K562 (cell line): ENCODE measurements around the gene GNAZ. TPM values are rescaled to one million over a fixed set of nuclear protein-coding genes. Genes with fewer than 3 reads are reported as not detected.

Experiments used
- ATAC-seq: fragments of 200-7000 bp; cut with Tn5 transposase; 3 replicates; pipeline ENCODE4 v1.9.1; 2020; ENCODE audit warnings: moderate library complexity
- BruUV-seq: library from RNA; stranded (reverse); fragments of 400-500 nt; replicated peaks from 2 replicates; lab custom pipeline; 2021; lab: Mats Ljungman, UMichigan
- CTCF ChIA-PET: fragments of 300-600 bp; formaldehyde crosslinking; extraction: SDS; loops from one replicate; lab custom pipeline; 2021; ENCODE audit warnings: low intra/inter-chr PET ratio; lab: Yijun Ruan, JAX
- POLR2A ChIA-PET: fragments of 300-600, 350-650 bp; sonication (Branson Sonifier 250); formaldehyde crosslinking; extraction: SDS; loops from one replicate; lab custom pipeline; 2021; ENCODE audit warnings: antibody characterized with exemption, inconsistent platforms; lab: Yijun Ruan, JAX
- DNase-seq, 4 experiments: peaks; one replicate each; pipeline versions ENCODE4 v3.0.0 to v3.0.0-alpha.2; 2011 to 2018; ENCODE audit warnings: low spot score in 3 of 4, mixed read lengths in 3 of 4; ENCODE audit errors: extremely low read depth in 1 of 4
- FAIRE-seq: peaks from 2 replicates; lab custom pipeline; 2011; peaks lifted over from hg19 to GRCh38; lab: Jason Lieb, UNC
- H2AFZ ChIP-seq: 2 replicates; pipeline ENCODE4 v1.6.0; 2011; ENCODE audit warnings: low read depth, low read length, control low read depth, inconsistent platforms
- H3K27ac ChIP-seq: fragments of 200-600 bp; 3 replicates; pipeline ENCODE4 v1.8.0; 2011; ENCODE audit warnings: low read depth, mild to moderate bottlenecking, control low read depth, inconsistent platforms, low read length, moderate library complexity, mixed read lengths; ENCODE audit errors: extremely low read depth
- H3K27me3 ChIP-seq, 2 experiments: fragments of 300-600 bp in 1 of 2; 2 replicates in 1 of 2; 3 replicates in 1 of 2; pipeline versions ENCODE4 v1.6.0 to v1.8.0; 2011; ENCODE audit warnings: inconsistent platforms in 2 of 2, low read length in 2 of 2, mild to moderate bottlenecking in 1 of 2, mixed read lengths in 1 of 2, moderate library complexity in 1 of 2; ENCODE audit not compliant: control insufficient read depth in 2 of 2, insufficient read depth in 2 of 2
- H3K36me3 ChIP-seq: fragments of 300-600 bp; 3 replicates; pipeline ENCODE4 v1.8.0; 2011; ENCODE audit warnings: mild to moderate bottlenecking, low read length, inconsistent platforms; ENCODE audit not compliant: control insufficient read depth, insufficient read depth
- H3K4me1 ChIP-seq, 2 experiments: fragments of 200-600 bp in 1 of 2; replicated peaks in 1 of 2; 2 replicates in 1 of 2; 3 replicates in 1 of 2; pipeline versions ENCODE4 v1.5.1 to v1.8.0; 2011; ENCODE audit warnings: inconsistent platforms in 2 of 2, low read length in 2 of 2, mild to moderate bottlenecking in 1 of 2, mixed read lengths in 1 of 2, moderate library complexity in 1 of 2; ENCODE audit not compliant: control insufficient read depth in 2 of 2, insufficient read depth in 2 of 2
- H3K4me2 ChIP-seq: 2 replicates; pipeline ENCODE4 v1.6.1; 2011; ENCODE audit warnings: low read length, control low read depth, inconsistent platforms, mixed read lengths; ENCODE audit not compliant: insufficient read depth
- H3K4me3 ChIP-seq: fragments of 200-600 bp; sonication (generic), shearing (Covaris generic); 2 replicates; pipeline ENCODE4 v1.5.1; 2016; ENCODE audit warnings: control low read depth, inconsistent platforms
- H3K79me2 ChIP-seq: fragments of 200-600 bp; 3 replicates; pipeline ENCODE4 v1.8.0; 2011; ENCODE audit warnings: low read length, inconsistent platforms; ENCODE audit not compliant: control insufficient read depth, insufficient read depth
- H3K9ac ChIP-seq, 2 experiments: 2 replicates each; pipeline versions ENCODE4 v1.6.0 to v1.6.1; 2011; ENCODE audit warnings: low read depth in 2 of 2, low read length in 2 of 2, control low read depth in 1 of 2, inconsistent platforms in 1 of 2, mild to moderate bottlenecking in 1 of 2, mixed read lengths in 1 of 2; ENCODE audit not compliant: insufficient read depth in 1 of 2
- H3K9me1 ChIP-seq: one replicate; pipeline ENCODE4 v1.6.0; 2011; ENCODE audit warnings: inconsistent platforms, mild to moderate bottlenecking, low read length, moderate library complexity; ENCODE audit not compliant: control insufficient read depth, insufficient read depth
- H3K9me3 ChIP-seq: replicated peaks from 2 replicates; pipeline ENCODE4 v1.5.1; 2011; ENCODE audit warnings: low read depth, low read length, inconsistent platforms; ENCODE audit not compliant: control insufficient read depth, insufficient read depth
- H4K20me1 ChIP-seq: replicated peaks from 2 replicates; pipeline ENCODE4 v1.6.1; 2011; ENCODE audit warnings: low read length, inconsistent platforms, mixed read lengths; ENCODE audit not compliant: control insufficient read depth, insufficient read depth
- HLTF ChIP-seq: fragments of 450-650 bp; IDR thresholded peaks from 2 replicates; pipeline ENCODE4 v1.6.1; 2016
- IRF2 ChIP-seq: sonication (generic); formaldehyde crosslinking; IDR thresholded peaks from 2 replicates; pipeline ENCODE4 v1.8.1; 2022; ENCODE audit warnings: mild to moderate bottlenecking, missing genetic modification reagents
- MYNN ChIP-seq, 2 experiments: sonication (generic); formaldehyde crosslinking in 1 of 2; IDR thresholded peaks; 2 replicates each; pipeline versions ENCODE4 v1.5.0 to v1.6.1; 2016 to 2020; ENCODE audit warnings: antibody characterized with exemption in 1 of 2, missing genetic modification reagents in 1 of 2
- POU5F1 ChIP-seq: fragments of 150-350 bp; IDR thresholded peaks from 2 replicates; pipeline ENCODE4 v1.6.1; 2014; ENCODE audit warnings: borderline replicate concordance, low read length, low read depth, mild to moderate bottlenecking; ENCODE audit not compliant: partially characterized antibody
- PRMT5 ChIP-seq: sonication (generic); formaldehyde crosslinking; IDR thresholded peaks from 2 replicates; pipeline ENCODE4 v1.5.0; 2020; ENCODE audit warnings: missing genetic modification reagents
- SP2 ChIP-seq: IDR thresholded peaks from 2 replicates; pipeline ENCODE4 v1.6.1; 2011; ENCODE audit warnings: mild to moderate bottlenecking, low read depth, low read length, moderate library complexity; ENCODE audit not compliant: poor library complexity, severe bottlenecking; ENCODE audit errors: extremely low read depth
- SREBF2 ChIP-seq: sonication (generic); formaldehyde crosslinking; IDR thresholded peaks from 2 replicates; pipeline ENCODE4 v1.4.0; 2020; ENCODE audit warnings: mild to moderate bottlenecking, missing genetic modification reagents
- STAT5A ChIP-seq: IDR thresholded peaks from 2 replicates; pipeline ENCODE4 v1.6.1; 2012; ENCODE audit warnings: low read length, inconsistent platforms, borderline replicate concordance
- TEAD4 ChIP-seq, 2 experiments: sonication (generic) in 1 of 2; formaldehyde crosslinking in 1 of 2; IDR thresholded peaks; 2 replicates each; pipeline versions ENCODE4 v1.6.1 to v1.8.0; 2012 to 2022; ENCODE audit warnings: borderline replicate concordance in 1 of 2, inconsistent platforms in 1 of 2, low read length in 1 of 2, mild to moderate bottlenecking in 1 of 2, missing genetic modification reagents in 1 of 2
- ZNF212 ChIP-seq: fragments of 450-650 bp; formaldehyde crosslinking; IDR thresholded peaks from 2 replicates; pipeline ENCODE4 v1.4.0; 2020; ENCODE audit warnings: mild to moderate bottlenecking
- WGBS: fragments of 100-300 bp; shearing (Covaris generic); methylation state at CpG from one replicate; pipeline ENCODE4 v1.1.6; 2016; ENCODE audit warnings: low coverage, mixed read lengths; ENCODE audit not compliant: insufficient coverage; ENCODE audit errors: missing lambda C conversion rate; 5-methylcytosine and 5-hydroxymethylcytosine counted together
- in situ Hi-C: fragments of 300-500 bp; cut with MboI; formaldehyde crosslinking; loops from 4 replicates; pipeline ENCODE4 v1.15.0; 2018; ENCODE audit warnings: inconsistent platforms, mixed read lengths
- intact Hi-C: fragments of 100-400 bp; cut with micrococcal nuclease; formaldehyde crosslinking; loops from 2 replicates; pipeline ENCODE4 v1.14.2; 2022
- polyA plus RNA-seq, 8 experiments: library from polyadenylated mRNA; depleted of rRNA in 4 of 8; stranded (reverse) in 5 of 8; unstranded in 3 of 8; fragments of >200 nt; fragmentation: Nextera tagmentation in 2 of 8; fragmentation: Illumina TruSeq in 1 of 8; extraction: Ambion mirVana in 2 of 8; extraction: Trizol in 1 of 8; gene quantifications; 2 replicates each; pipeline versions ENCODE4 v1.2.1 to v1.2.3, GENCODE V29; 2011 to 2014; ENCODE audit warnings: inconsistent platforms in 1 of 8, missing spikeins in 1 of 8
- total RNA-seq, 7 experiments: library from RNA; depleted of rRNA in 6 of 7; stranded (reverse); fragments of >200 nt in 6 of 7; fragmentation: Illumina TruSeq in 2 of 7; extraction: Trizol in 2 of 7; gene quantifications; 2 replicates each; pipeline versions ENCODE4 v1.2.1 to v1.2.3, GENCODE V29; 2011 to 2021; ENCODE audit warnings: low replicate concordance in 1 of 7
- TF ChIP-seq, protein P1 (sequence below), 2 experiments: fragments of 450-650 bp in 1 of 2; sonication (generic) in 1 of 2; formaldehyde crosslinking in 1 of 2; IDR thresholded peaks; 2 replicates each; pipeline versions ENCODE4 v1.7.1 to v1.9.0; 2016 to 2022; ENCODE audit warnings: inconsistent platforms in 1 of 2, mild to moderate bottlenecking in 1 of 2, missing genetic modification reagents in 1 of 2

The GNAZ gene
- total and polyA plus RNA-seq, 9 of the 15 experiments (the other 6 are each of a cell fraction or from before 2014, with no cell fraction given): 0.04 to 0.22 (median 0.13) TPM; not detected in 3

GRCh38 chr22:23075525-23076216 lies 5.4 kb downstream of the GNAZ start:
- no peak overlapping the region for H3K4me3 ChIP-seq
- peaks cover 44 to 97% of the 10 kb centered on the region in 2 experiments for H3K27me3 ChIP-seq
- no peak overlapping the region for H2AFZ ChIP-seq
- no peak overlapping the region for H3K4me2 ChIP-seq
- POLR2A ChIA-PET: interaction anchor here (0.5 to 9.8 kb wide), 12 partner anchors 10 to 209 kb away, joined by 3 to 136 read pairs (median 4); no protein-coding TSS in a partner anchor
- H3K36me3 ChIP-seq: no peaks in the 10 kb centered on the region
- H3K4me1 ChIP-seq: peaks cover 0 to 13% of the 10 kb centered on the region in 2 experiments; a peak in 3 of 5 replicates
- H3K9ac ChIP-seq: no peak overlapping the region
- no peaks in the 10 kb centered on the region for H3K79me2 ChIP-seq
- H4K20me1 ChIP-seq: peaks cover 79% of the 10 kb centered on the region
- no peak overlapping the region for H3K27ac ChIP-seq
- 2% methylated on average over 9 of the region's 9 CpGs for WGBS
- ATAC-seq (no peak), FAIRE-seq (no peak), DNase-seq (no peak)
- peaks cover 25% of the 10 kb centered on the region for H3K9me1 ChIP-seq
- in situ Hi-C loops (no loop called here), intact Hi-C loops (no loop called here)
- no peaks in the 10 kb centered on the region for H3K9me3 ChIP-seq
- BruUV-seq: no TSS peak
- CTCF ChIA-PET: interaction anchor here (0.5 to 0.6 kb wide), 2 partner anchors 29 to 53 kb away, joined by 3 read pairs; no protein-coding TSS in a partner anchor
- TF ChIP-seq SREBF2 (CRISPR knock-in tag): no peak
- TF ChIP-seq TEAD4 (IDR thresholded peaks at IDR 0.05; ENCODE audit: low read length): no peak
- no peak for TF ChIP-seq TEAD4 (CRISPR knock-in tag; IDR thresholded peaks at IDR 0.05; ENCODE audit: borderline replicate concordance)
- no peak for TF ChIP-seq STAT5A
- TF ChIP-seq SP2: peak; percentile 18
- TF ChIP-seq MYNN (IDR thresholded peaks at IDR 0.05): no peak
- peak; percentile 64 for TF ChIP-seq MYNN (CRISPR knock-in tag; IDR thresholded peaks at IDR 0.05)
- TF ChIP-seq, protein P1, sequence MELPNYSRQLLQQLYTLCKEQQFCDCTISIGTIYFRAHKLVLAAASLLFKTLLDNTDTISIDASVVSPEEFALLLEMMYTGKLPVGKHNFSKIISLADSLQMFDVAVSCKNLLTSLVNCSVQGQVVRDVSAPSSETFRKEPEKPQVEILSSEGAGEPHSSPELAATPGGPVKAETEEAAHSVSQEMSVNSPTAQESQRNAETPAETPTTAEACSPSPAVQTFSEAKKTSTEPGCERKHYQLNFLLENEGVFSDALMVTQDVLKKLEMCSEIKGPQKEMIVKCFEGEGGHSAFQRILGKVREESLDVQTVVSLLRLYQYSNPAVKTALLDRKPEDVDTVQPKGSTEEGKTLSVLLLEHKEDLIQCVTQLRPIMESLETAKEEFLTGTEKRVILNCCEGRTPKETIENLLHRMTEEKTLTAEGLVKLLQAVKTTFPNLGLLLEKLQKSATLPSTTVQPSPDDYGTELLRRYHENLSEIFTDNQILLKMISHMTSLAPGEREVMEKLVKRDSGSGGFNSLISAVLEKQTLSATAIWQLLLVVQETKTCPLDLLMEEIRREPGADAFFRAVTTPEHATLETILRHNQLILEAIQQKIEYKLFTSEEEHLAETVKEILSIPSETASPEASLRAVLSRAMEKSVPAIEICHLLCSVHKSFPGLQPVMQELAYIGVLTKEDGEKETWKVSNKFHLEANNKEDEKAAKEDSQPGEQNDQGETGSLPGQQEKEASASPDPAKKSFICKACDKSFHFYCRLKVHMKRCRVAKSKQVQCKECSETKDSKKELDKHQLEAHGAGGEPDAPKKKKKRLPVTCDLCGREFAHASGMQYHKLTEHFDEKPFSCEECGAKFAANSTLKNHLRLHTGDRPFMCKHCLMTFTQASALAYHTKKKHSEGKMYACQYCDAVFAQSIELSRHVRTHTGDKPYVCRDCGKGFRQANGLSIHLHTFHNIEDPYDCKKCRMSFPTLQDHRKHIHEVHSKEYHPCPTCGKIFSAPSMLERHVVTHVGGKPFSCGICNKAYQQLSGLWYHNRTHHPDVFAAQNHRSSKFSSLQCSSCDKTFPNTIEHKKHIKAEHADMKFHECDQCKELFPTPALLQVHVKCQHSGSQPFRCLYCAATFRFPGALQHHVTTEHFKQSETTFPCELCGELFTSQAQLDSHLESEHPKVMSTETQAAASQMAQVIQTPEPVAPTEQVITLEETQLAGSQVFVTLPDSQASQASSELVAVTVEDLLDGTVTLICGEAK (IDR thresholded peaks at IDR 0.05): no peak
- TF ChIP-seq, protein P1 (CRISPR knock-in tag; IDR thresholded peaks at IDR 0.05): peak; percentile 45; the same call in 1 of the 2 replicates
- TF ChIP-seq PRMT5 (CRISPR knock-in tag): peak; percentile 57; the same call in 1 of the 2 replicates
- no peak for TF ChIP-seq IRF2 (CRISPR knock-in tag)
- no peak for TF ChIP-seq HLTF
- TF ChIP-seq ZNF212 (CRISPR knock-in tag): no peak
- TF ChIP-seq POU5F1: peak; percentile 37
